ENCODE results near the gene IGFBPL1. TPM values are rescaled to one million over a fixed set of nuclear protein-coding genes. Genes with fewer than 3 reads are reported as not detected.

The IGFBPL1 gene
- polyA plus RNA-seq, 2 of the 4 experiments (the other 2 are of a cell fraction): 2.5 to 2.7 TPM

GRCh38 chr9:38396371-38396671, 27.9 kb downstream of the IGFBPL1 start:
- 97% methylated on average over 5 of the region's 10 CpGs for WGBS (ENCODE audit: missing lambda C conversion rate)
- Histone ChIP-seq H3K4me3 (no peak overlapping the region), H3K4me2 (no peak overlapping the region), H3K4me1 (peaks cover 14% of the 10 kb centered on the region; the same call in 1 of the 3 replicates), H3K27ac (no peak overlapping the region), H3K9me3 (no peaks in the 10 kb centered on the region)
- no peak for ATAC-seq
- POLR2A ChIA-PET: no interaction called here
- CTCF ChIA-PET: interaction anchor here (0.9 to 2.0 kb wide), 3 partner anchors 19 to 26 kb away, joined by 3 to 7 read pairs (median 4); no protein-coding TSS in a partner anchor
- TF ChIP-seq CHD2 (IDR thresholded peaks at IDR 0.05; ENCODE audit: low read length, partially characterized antibody) (no peak), PBX3 (IDR thresholded peaks at IDR 0.05) (no peak), ZFP36 (IDR thresholded peaks at IDR 0.05; ENCODE audit: borderline replicate concordance, partially characterized antibody) (no peak), NPAS2 (CRISPR knock-in tag; IDR thresholded peaks at IDR 0.05; ENCODE audit: borderline replicate concordance) (no peak), ZC3H11A (IDR thresholded peaks at IDR 0.05) (no peak), EHF (CRISPR knock-in tag; IDR thresholded peaks at IDR 0.05) (no peak), ZSCAN20 (CRISPR knock-in tag; IDR thresholded peaks at IDR 0.05) (no peak), JUNB (IDR thresholded peaks at IDR 0.05) (no peak), MAX (IDR thresholded peaks at IDR 0.05) (no peak), CBX8 (IDR thresholded peaks at IDR 0.05) (no peak), RNF2 (IDR thresholded peaks at IDR 0.05; ENCODE audit: borderline replicate concordance, low read depth) (no peak), E2F6 (IDR thresholded peaks at IDR 0.05; ENCODE audit: borderline replicate concordance, low read depth) (no peak), KDM1A (IDR thresholded peaks at IDR 0.05; ENCODE audit: low read depth) (no peak), POLR2AphosphoS2 (conservative IDR thresholded peaks at IDR 0.05; ENCODE audit: low read length) (no peak)
- DNase-seq (ENCODE audit: low read depth in 1 of 2, low spot score in 1 of 2): no peak
- no peak for FAIRE-seq

GRCh38 chr9:38395653-38396370, 28.4 kb downstream of the IGFBPL1 start:
- Histone ChIP-seq H3K4me1 (peaks cover 14% of the 10 kb centered on the region; the same call in 1 of the 3 replicates), H3K27ac (no peak overlapping the region), H3K9me3 (no peaks in the 10 kb centered on the region), H3K4me3 (no peak overlapping the region), H3K4me2 (no peak overlapping the region)
- CTCF ChIA-PET: interaction anchor here (2.0 kb wide), 1 partner anchor 25 kb away, joined by 7 read pairs; no protein-coding TSS in a partner anchor
- POLR2A ChIA-PET: no interaction called here
- 97% methylated on average over 10 of the region's 30 CpGs for WGBS (ENCODE audit: missing lambda C conversion rate)
- ATAC-seq: no peak
- no peak for FAIRE-seq
- TF ChIP-seq CHD2 (IDR thresholded peaks at IDR 0.05; ENCODE audit: low read length, partially characterized antibody) (no peak), KDM5A (IDR thresholded peaks at IDR 0.05) (no peak), TFCP2L1 (CRISPR knock-in tag; IDR thresholded peaks at IDR 0.05) (no peak), EHMT2 (IDR thresholded peaks at IDR 0.05; ENCODE audit: low read depth) (no peak), POLR2A (IDR thresholded peaks at IDR 0.05; ENCODE audit: low read length) (no peak), JUN (IDR thresholded peaks at IDR 0.05) (no peak), RARB (CRISPR knock-in tag; IDR thresholded peaks at IDR 0.05) (no peak), ZNF302 (CRISPR knock-in tag; IDR thresholded peaks at IDR 0.05) (no peak), PBX3 (IDR thresholded peaks at IDR 0.05) (no peak), NPAS2 (CRISPR knock-in tag; IDR thresholded peaks at IDR 0.05; ENCODE audit: borderline replicate concordance) (no peak), RFX5 (IDR thresholded peaks at IDR 0.05) (no peak), ESRRA (IDR thresholded peaks at IDR 0.05; ENCODE audit: borderline replicate concordance, low read length) (no peak), JUNB (IDR thresholded peaks at IDR 0.05) (no peak), CTCF (IDR thresholded peaks at IDR 0.05) (no peak), FOSL2 (IDR thresholded peaks at IDR 0.05) (no peak), FOSL2 (CRISPR knock-in tag; IDR thresholded peaks at IDR 0.05) (no peak), ZFP36 (IDR thresholded peaks at IDR 0.05; ENCODE audit: borderline replicate concordance, partially characterized antibody) (no peak), CBX8 (IDR thresholded peaks at IDR 0.05) (no peak), ATOH8 (CRISPR knock-in tag; IDR thresholded peaks at IDR 0.05; ENCODE audit: low read depth) (no peak)
- no peak for DNase-seq (ENCODE audit: low read depth in 1 of 2, low spot score in 1 of 2)
